NCI-H69 (cell line): Measurements from ENCODE around the gene STX1A.
"Not testable (repeated sequence)": the region's sequence is repeated elsewhere in the genome, so short reads cannot be mapped to it uniquely, and the experiment has no call there.

Experiments used
- DNase-seq: peaks from one replicate; lab custom pipeline; 2025; lab: John Stamatoyannopoulos, UW

STX1A gene

GRCh38 chr7:73682745-73683055 lies 36.8 kb downstream of the STX1A start:
- peak; percentile 46 for DNase-seq

GRCh38 chr7:73681031-73681430 lies 38.4 kb downstream of the STX1A start:
- DNase-seq, result no peak

GRCh38 chr7:73680501-73680900 lies 39.0 kb downstream of the STX1A start:
- no peak for DNase-seq

GRCh38 chr7:73679709-73680108 lies 39.8 kb downstream of the STX1A start:
- no peak for DNase-seq

- no peak for DNase-seq
These were observed 40.6 kb downstream of the STX1A start for GRCh38 chr7:73678862-73679261.

GRCh38 chr7:73676062-73676461 lies 43.4 kb downstream of the STX1A start:
- DNase-seq, result peak; percentile 29

- DNase-seq, result no peak
These were observed 44.9 kb downstream of the STX1A start for GRCh38 chr7:73674468-73675124.

GRCh38 chr7:73671857-73672445 lies 47.5 kb downstream of the STX1A start:
- DNase-seq, result no peak

GRCh38 chr7:73671322-73671661 lies 48.2 kb downstream of the STX1A start:
- no peak for DNase-seq

- DNase-seq, result no peak
These were observed 49.5 kb downstream of the STX1A start for GRCh38 chr7:73669858-73670385.

GRCh38 chr7:73669288-73669701 lies 50.2 kb downstream of the STX1A start:
- DNase-seq, result no peak

GRCh38 chr7:73668886-73669230 lies 50.6 kb downstream of the STX1A start:
- no peak for DNase-seq

GRCh38 chr7:73668103-73668885 lies 51.2 kb downstream of the STX1A start:
- DNase-seq, result peak; percentile 72

GRCh38 chr7:73667344-73668102 lies 51.9 kb downstream of the STX1A start, which contains the start of gene VPS37D:
Gene VPS37D, plus strand, starts transcription at chr7:73667831. Its CDS starts 128 bp downstream, at chr7:73667959.
- peak; percentile 95 for DNase-seq

GRCh38 chr7:73663033-73663432 lies 56.4 kb downstream of the STX1A start:
- DNase-seq, result no peak

GRCh38 chr7:73660594-73660993 lies 58.9 kb downstream of the STX1A start:
- DNase-seq, result peak; percentile 33

- no peak for DNase-seq
These were observed 59.5 kb downstream of the STX1A start for GRCh38 chr7:73659983-73660382.

- not testable (repeated sequence) for DNase-seq
These were observed 64.2 kb downstream of the STX1A start for GRCh38 chr7:73655309-73655708.

- peak; percentile 48 for DNase-seq
These were observed 66.9 kb downstream of the STX1A start for GRCh38 chr7:73652541-73652949.

- no peak for DNase-seq
These were observed 68.9 kb downstream of the STX1A start for GRCh38 chr7:73650524-73650923.

GRCh38 chr7:73649576-73649975 lies 69.9 kb downstream of the STX1A start:
- no peak for DNase-seq
